T-helper 17 cell (primary cell): ENCODE data around the gene MCC. TPM values are rescaled to one million over a fixed set of nuclear protein-coding genes. Genes with fewer than 3 reads are reported as not detected.

Experiments
- ATAC-seq: fragments of 150-1000 bp; cut with Tn5 transposase; 2 replicates; pipeline ENCODE4 v1.10.0; 2021; ENCODE audit warnings: mild to moderate bottlenecking, moderate library complexity
- DNase-seq, 3 donors: peaks; one replicate each; pipeline versions ENCODE4 v3.0.0 to v3.0.0-alpha.2; 2020 to 2021
- H3K9me3 ChIP-seq: one replicate; pipeline ENCODE4 v1.7.0; 2013; ENCODE audit warnings: low read length, mild to moderate bottlenecking; ENCODE audit not compliant: control insufficient read depth, poor library complexity, severe bottlenecking
- H3K27ac Mint-ChIP-seq: one replicate; pipeline ENCODE4 v1.8.0; 2022; ENCODE audit warnings: mild to moderate bottlenecking, moderate library complexity, mixed read lengths
- H3K27me3 Mint-ChIP-seq: one replicate; pipeline ENCODE4 v1.8.0; 2022; ENCODE audit warnings: mixed read lengths
- H3K36me3 Mint-ChIP-seq: one replicate; pipeline ENCODE4 v1.8.0; 2022; ENCODE audit warnings: low read depth, mixed read lengths
- H3K4me1 Mint-ChIP-seq: one replicate; pipeline ENCODE4 v1.8.0; 2022; ENCODE audit warnings: mild to moderate bottlenecking, mixed read lengths
- H3K4me3 Mint-ChIP-seq: one replicate; pipeline ENCODE4 v1.8.0; 2022; ENCODE audit warnings: mild to moderate bottlenecking, moderate library complexity, mixed read lengths
- total RNA-seq, 4 donors: library from RNA in 2 of 4; stranded (reverse) in 2 of 4; gene quantifications; one replicate each; pipeline ENCODE4 v1.2.3 and lab custom pipeline; 2022 to 2026

MCC gene
- total RNA-seq, 2 donors from 2014 or later = 2.2 to 4.4 TPM

DNA sequence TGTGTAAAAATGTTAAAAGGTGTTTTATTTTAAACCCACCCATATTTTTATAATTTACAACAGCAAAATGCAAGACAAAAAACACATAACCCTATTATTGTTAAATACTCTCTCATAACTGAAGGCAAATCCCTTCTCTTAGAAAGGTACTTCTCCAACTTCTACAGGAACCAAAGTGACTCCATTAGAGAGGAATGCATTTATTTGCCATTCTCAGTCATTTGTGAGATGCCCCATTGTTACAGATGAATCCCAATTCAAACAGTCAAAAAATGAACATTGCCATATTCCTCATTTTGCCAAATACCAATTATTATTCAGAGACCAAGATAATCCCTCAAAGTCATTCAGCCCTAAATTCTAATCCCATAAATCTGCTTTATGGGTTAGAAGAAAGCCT is 229.2 kb downstream of the MCC start:
- no peak overlapping the region for H3K27ac Mint-ChIP-seq
- H3K4me3 Mint-ChIP-seq = no peak overlapping the region
- H3K27me3 Mint-ChIP-seq = peaks cover 18% of the 10 kb centered on the region
- ATAC-seq (no peak), DNase-seq (no peak)
- H3K9me3 ChIP-seq = no peaks in the 10 kb centered on the region
- no peaks in the 10 kb centered on the region for H3K36me3 Mint-ChIP-seq
- H3K4me1 Mint-ChIP-seq = no peaks in the 10 kb centered on the region

DNA sequence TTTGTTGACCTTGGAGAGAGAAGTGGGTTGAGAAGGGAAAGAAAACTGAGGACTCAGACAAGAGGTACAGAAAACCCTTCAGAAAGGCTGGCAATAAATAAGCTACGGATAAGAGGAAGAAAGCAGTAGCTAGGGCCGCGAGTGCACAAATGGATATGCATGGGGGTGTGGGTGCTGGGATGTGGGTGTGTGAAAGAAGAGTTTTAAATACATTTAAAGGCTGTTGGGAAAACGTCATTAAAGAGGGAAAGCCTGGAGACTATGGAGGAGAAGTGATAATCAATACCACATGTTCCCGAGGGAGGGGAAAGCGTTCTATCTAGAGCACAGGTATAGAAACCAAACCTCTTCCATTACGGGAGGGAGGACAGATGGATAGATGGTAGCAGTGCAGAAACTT is 230.7 kb downstream of the MCC start:
- no peaks in the 10 kb centered on the region for H3K9me3 ChIP-seq
- H3K36me3 Mint-ChIP-seq = no peaks in the 10 kb centered on the region
- H3K27me3 Mint-ChIP-seq = peaks cover 18% of the 10 kb centered on the region
- no peak overlapping the region for H3K4me3 Mint-ChIP-seq
- no peaks in the 10 kb centered on the region for H3K4me1 Mint-ChIP-seq
- ATAC-seq = no peak
- no peak for DNase-seq
- H3K27ac Mint-ChIP-seq = no peak overlapping the region

GRCh38 chr5:113256671-113257452 is 231.4 kb downstream of the MCC start:
- ATAC-seq (no peak), DNase-seq (no peak)
- Mint-ChIP-seq H3K36me3 (no peaks in the 10 kb centered on the region), H3K4me1 (peaks cover 1% of the 10 kb centered on the region), H3K27me3 (peaks cover 18% of the 10 kb centered on the region), H3K27ac (no peak overlapping the region), H3K4me3 (no peak overlapping the region)
- H3K9me3 ChIP-seq = no peaks in the 10 kb centered on the region

DNA sequence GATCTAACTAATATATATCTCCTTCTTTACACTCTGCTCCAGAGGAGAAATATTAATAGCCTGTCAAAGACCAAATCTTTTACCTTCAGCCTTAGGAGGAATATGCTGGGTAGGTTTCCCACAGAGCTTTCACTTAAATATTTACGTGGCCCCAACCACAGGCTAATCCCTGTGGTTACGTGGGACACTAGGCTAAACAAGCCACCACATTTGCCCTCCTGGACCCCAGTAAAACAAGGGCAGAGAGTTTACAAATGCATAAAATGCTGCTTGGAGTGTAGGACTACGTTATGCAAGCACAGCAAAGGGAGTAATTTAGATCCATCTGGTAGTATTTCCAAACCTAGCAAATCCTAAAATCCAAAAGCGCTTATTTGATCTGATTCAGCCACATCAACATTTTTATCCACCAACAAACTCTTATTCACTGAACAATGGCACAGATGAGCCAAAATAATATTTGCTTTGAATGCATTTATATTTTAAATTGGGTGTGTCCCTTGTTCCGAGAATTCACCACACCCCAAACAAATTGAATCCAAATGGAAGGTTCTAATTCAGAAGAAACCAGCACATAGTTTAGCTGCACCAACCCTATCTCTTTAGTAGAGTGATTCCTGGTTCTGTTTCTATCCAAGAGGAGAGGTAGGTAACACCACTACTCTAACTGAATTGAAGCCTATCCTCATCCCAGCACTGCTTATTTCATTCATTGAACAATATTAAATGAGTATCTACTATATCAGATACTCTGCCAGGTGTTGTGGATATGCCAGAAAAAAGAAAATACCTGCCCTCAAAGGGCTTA is 232.5 kb downstream of the MCC start:
- H3K27ac Mint-ChIP-seq = no peak overlapping the region
- no peaks in the 10 kb centered on the region for H3K36me3 Mint-ChIP-seq
- DNase-seq = no peak
- H3K27me3 Mint-ChIP-seq = peaks cover 23% of the 10 kb centered on the region
- H3K4me3 Mint-ChIP-seq = no peak overlapping the region
- no peak for ATAC-seq
- H3K9me3 ChIP-seq = no peaks in the 10 kb centered on the region
- H3K4me1 Mint-ChIP-seq = peaks cover 3% of the 10 kb centered on the region

DNA sequence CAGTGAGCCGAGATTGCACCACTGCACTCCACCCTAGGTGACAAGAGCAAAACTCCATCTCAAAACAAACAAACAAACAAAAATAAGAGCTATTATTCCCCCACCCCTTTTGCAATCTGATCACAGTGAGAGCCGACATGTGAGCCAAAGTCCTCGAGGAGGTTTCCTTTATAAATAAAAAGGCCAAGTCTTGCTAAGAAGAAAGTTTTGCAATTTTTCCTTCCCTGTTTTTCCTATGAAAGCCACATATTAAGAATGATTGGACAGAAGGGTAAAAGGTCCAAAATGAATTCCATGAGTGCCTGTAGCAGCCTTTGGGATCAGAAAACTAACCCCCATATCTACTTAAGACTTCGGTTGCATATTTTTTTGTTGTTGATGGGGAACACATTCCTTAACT is 233.1 kb downstream of the MCC start:
- DNase-seq (no peak), ATAC-seq (no peak)
- Mint-ChIP-seq H3K4me1 (peaks cover 3% of the 10 kb centered on the region), H3K36me3 (no peaks in the 10 kb centered on the region), H3K27ac (no peak overlapping the region), H3K27me3 (peaks cover 23% of the 10 kb centered on the region), H3K4me3 (no peak overlapping the region)
- H3K9me3 ChIP-seq = no peaks in the 10 kb centered on the region

DNA sequence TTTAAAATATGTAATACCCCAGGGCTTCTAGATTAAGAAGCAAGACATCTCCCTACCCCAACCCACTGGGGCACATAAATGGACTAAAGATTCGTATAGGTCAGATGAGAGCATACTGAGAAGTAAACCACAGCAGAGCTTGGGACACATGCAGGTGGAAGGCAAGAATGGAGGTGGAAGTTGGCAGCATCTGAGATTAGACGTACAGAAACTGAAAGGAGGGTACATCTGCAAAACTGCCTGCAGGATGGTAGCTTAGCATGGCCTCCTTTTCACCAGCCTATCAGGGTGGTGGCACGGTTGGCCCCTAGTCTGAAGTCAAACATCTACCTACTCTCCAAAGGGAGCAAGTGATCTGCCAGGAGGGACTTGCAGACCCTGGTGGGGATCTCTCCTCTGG is 235.2 kb downstream of the MCC start:
- Mint-ChIP-seq H3K4me3 (no peak overlapping the region), H3K4me1 (peaks cover 4% of the 10 kb centered on the region), H3K36me3 (peaks cover 4% of the 10 kb centered on the region), H3K27me3 (peaks cover 23% of the 10 kb centered on the region), H3K27ac (no peak overlapping the region)
- no peak for ATAC-seq
- no peak for DNase-seq
- no peaks in the 10 kb centered on the region for H3K9me3 ChIP-seq

DNA sequence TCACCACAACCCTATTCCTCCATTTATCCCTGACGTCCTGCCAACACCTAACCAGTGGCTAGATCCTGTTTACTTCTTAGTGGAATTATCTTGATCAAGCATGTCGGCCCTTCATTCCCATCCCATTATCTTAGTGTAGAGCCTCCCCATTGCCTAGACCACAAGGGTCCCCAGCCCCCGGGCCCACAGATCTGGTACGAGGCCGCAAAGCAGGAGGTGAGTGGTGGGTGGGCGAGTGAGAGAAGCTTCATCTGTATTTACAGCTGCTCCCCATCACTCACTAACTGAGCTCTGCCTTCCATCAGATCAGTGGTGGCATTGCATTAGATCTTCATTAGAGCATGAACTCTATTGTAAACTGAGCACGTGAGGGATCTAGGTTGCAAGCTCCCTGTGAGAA is 236.2 kb downstream of the MCC start:
- H3K36me3 Mint-ChIP-seq = peaks cover 9% of the 10 kb centered on the region

DNA sequence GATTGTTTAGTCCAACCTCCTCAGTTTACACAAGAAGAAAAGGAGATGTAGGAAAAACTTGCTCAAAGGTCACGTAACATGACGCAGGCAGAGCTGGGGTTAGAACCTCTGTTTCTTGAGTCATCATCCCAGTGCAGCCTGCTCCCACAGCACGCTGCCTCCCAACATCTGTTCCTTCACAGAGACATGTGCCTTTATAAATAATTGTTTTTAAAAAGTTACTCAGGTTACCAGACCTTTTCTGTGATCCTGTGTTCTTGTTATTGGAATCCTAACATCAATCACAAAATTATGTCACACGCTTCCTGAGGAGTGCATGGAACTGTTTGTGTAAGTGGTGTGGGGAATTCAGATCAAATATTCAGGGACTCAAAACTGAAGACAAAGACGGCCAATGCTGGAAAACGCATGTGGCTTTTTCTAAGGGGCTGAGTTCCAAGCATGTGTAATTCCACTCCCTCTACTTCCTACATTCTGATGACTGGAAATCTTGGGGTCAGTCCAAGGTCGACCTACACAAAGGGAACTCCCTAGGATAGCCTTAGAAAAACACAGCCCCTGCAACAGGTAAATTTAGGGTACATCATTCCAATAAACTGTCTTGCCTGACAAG is 237.8 kb downstream of the MCC start:
- Mint-ChIP-seq H3K4me1 (peaks cover 6% of the 10 kb centered on the region), H3K27me3 (peaks cover 14% of the 10 kb centered on the region), H3K4me3 (no peak overlapping the region), H3K36me3 (peaks cover 11% of the 10 kb centered on the region), H3K27ac (no peak overlapping the region)
- no peak for DNase-seq
- H3K9me3 ChIP-seq = no peaks in the 10 kb centered on the region
- no peak for ATAC-seq

More for the DNA sequence above, 236.2 kb downstream of the MCC start:
- no peak overlapping the region for H3K27ac Mint-ChIP-seq
- no peaks in the 10 kb centered on the region for H3K9me3 ChIP-seq
- H3K27me3 Mint-ChIP-seq = peaks cover 15% of the 10 kb centered on the region
- ATAC-seq (no peak), DNase-seq (no peak)
- no peak overlapping the region for H3K4me3 Mint-ChIP-seq
- H3K4me1 Mint-ChIP-seq = peaks cover 4% of the 10 kb centered on the region

DNA sequence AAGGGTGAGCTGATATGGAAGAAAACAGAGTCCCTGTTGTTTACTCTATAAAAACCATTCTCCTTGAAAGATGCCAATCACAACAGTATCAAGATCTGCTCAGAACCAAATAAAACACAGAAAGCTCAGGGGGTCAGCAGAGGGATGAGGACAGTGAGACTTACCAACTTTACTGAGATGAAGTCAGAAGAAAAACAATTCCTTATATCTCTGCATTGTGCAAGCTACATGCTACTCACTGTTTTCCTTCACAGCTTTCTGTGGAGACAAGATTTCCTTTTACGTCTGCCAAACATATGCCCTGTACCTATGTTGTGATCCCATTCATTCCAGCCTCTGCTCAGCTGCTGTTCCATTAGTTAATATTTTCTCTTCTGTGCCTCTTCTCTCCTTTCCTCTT is 239.0 kb downstream of the MCC start:
- ATAC-seq (no peak), DNase-seq (no peak)

DNA sequence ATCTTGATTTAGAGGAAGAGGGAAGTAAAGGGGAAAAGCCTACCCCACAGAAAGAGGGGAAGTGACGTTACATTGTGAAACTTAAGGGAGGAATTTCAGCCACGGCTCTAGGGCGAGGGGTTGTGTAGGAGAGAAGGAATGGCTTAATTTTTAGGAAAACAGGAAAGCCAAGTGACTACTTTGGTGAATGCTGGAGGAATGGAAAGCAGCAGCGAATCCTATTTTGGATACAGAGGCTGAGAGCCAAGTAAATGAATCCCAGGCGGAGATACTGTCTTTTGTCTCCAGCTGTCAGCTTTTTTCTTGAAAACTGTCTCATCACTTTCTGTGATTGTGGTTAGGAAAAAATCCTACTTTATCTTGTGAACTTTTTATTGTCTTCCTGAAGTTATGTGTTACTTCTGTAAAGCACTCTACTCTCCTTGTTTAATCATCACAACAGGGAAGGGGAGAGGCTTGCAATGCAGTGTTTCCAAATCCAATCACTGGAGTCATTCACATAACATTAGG is 241.8 kb downstream of the MCC start:
- peaks cover 5% of the 10 kb centered on the region for H3K27me3 Mint-ChIP-seq
- no peaks in the 10 kb centered on the region for H3K9me3 ChIP-seq
- DNase-seq = no peak
- H3K36me3 Mint-ChIP-seq = peaks cover 11% of the 10 kb centered on the region
- peak overlapping the region; percentile 37 for H3K4me3 Mint-ChIP-seq
- H3K4me1 Mint-ChIP-seq = peaks cover 4% of the 10 kb centered on the region
- ATAC-seq = no peak
- H3K27ac Mint-ChIP-seq = no peak overlapping the region

More for the DNA sequence above, 239.0 kb downstream of the MCC start:
- peaks cover 6% of the 10 kb centered on the region for H3K4me1 Mint-ChIP-seq
- H3K9me3 ChIP-seq = no peaks in the 10 kb centered on the region
- H3K27me3 Mint-ChIP-seq = peaks cover 5% of the 10 kb centered on the region
- H3K4me3 Mint-ChIP-seq = no peak overlapping the region
- H3K36me3 Mint-ChIP-seq = peaks cover 11% of the 10 kb centered on the region
- H3K27ac Mint-ChIP-seq = no peak overlapping the region

- DNase-seq = no peak
- no peaks in the 10 kb centered on the region for H3K9me3 ChIP-seq
- no peaks in the 10 kb centered on the region for H3K27me3 Mint-ChIP-seq
- peaks cover 11% of the 10 kb centered on the region for H3K36me3 Mint-ChIP-seq
- no peak overlapping the region for H3K27ac Mint-ChIP-seq
- no peak overlapping the region for H3K4me3 Mint-ChIP-seq
- peaks cover 4% of the 10 kb centered on the region for H3K4me1 Mint-ChIP-seq
- ATAC-seq = no peak
Observed at GRCh38 chr5:113245427-113246225, 242.6 kb downstream of the MCC start.

GRCh38 chr5:113244966-113245365 is 243.3 kb downstream of the MCC start:
- Mint-ChIP-seq H3K36me3 (peaks cover 11% of the 10 kb centered on the region), H3K27ac (no peak overlapping the region), H3K27me3 (no peaks in the 10 kb centered on the region), H3K4me1 (peaks cover 4% of the 10 kb centered on the region), H3K4me3 (no peak overlapping the region)
- H3K9me3 ChIP-seq = no peaks in the 10 kb centered on the region
- no peak for ATAC-seq
- DNase-seq = no peak

DNA sequence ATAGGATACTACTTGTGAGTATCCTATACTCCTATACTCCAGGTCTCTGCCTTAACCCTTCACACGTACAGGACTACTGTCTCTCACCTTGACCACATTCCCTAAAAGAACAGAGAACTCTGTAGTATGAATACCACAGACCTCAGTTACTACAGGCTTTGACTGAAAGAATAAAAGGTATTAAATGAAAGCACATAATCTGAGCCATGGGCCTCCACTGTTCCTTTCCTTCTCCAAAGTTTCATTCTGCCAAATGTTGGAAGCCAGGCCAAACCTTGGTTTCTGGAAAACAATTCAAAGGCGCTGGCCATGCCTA is 244.9 kb downstream of the MCC start:
- peaks cover 3% of the 10 kb centered on the region for H3K27me3 Mint-ChIP-seq
- no peak overlapping the region for H3K27ac Mint-ChIP-seq
- ATAC-seq (no peak), DNase-seq (no peak)
- peaks cover 6% of the 10 kb centered on the region for H3K36me3 Mint-ChIP-seq
- H3K9me3 ChIP-seq = no peaks in the 10 kb centered on the region
- no peak overlapping the region for H3K4me3 Mint-ChIP-seq
- peaks cover 2% of the 10 kb centered on the region for H3K4me1 Mint-ChIP-seq
